ENCODE measurements around the gene RNF31. TPM values are rescaled to one million over a fixed set of nuclear protein-coding genes. Genes with fewer than 3 reads are reported as not detected.

RNF31 gene
- total RNA-seq, 4 donors from 2014 or later, result 33.5 to 112 (median 72.9) TPM

GRCh38 chr14:24177041-24177825 lies 29.9 kb downstream of the RNF31 start:
- no peak overlapping the region for H3K4me3 ChIP-seq
- 85 to 86% methylated on average over 12 of the region's 12 CpGs for WGBS, 2 donors
- H3K27ac ChIP-seq, result peak overlapping the region in 2 of 4 donors; percentile 72 to 92
- TF ChIP-seq CTCF (IDR thresholded peaks at IDR 0.05) (no peak), POLR2A (IDR thresholded peaks at IDR 0.05) (no peak), EP300 (IDR thresholded peaks at IDR 0.05) (no peak)
- peaks cover 0 to 18% (median 6%) of the 10 kb centered on the region in 4 donors for H3K4me1 ChIP-seq
- no peaks in the 10 kb centered on the region for H3K27me3 ChIP-seq
- H3K36me3 ChIP-seq, result peaks cover 0 to 92% (median 0%) of the 10 kb centered on the region in 3 donors
- DNase-seq (ENCODE audit: low spot score in 2 of 2), result no peak
- no peaks in the 10 kb centered on the region for H3K9me3 ChIP-seq

- Histone ChIP-seq H3K4me3 (no peak overlapping the region), H3K4me1 (peaks cover 0 to 16% (median 4%) of the 10 kb centered on the region in 4 donors), H3K36me3 (peaks cover 0 to 99% (median 0%) of the 10 kb centered on the region in 3 donors), H3K27me3 (no peaks in the 10 kb centered on the region), H3K9me3 (no peaks in the 10 kb centered on the region), H3K27ac (peak overlapping the region in 2 of 4 donors; percentile 89 to 92)
- TF ChIP-seq CTCF (IDR thresholded peaks at IDR 0.05), result no peak
- TF ChIP-seq EP300 (IDR thresholded peaks at IDR 0.05), result no peak
- TF ChIP-seq POLR2A (IDR thresholded peaks at IDR 0.05), result no peak
- 92% methylated on average over 14 of the region's 14 CpGs for WGBS, 2 donors
- DNase-seq (ENCODE audit: low spot score in 2 of 2), result no peak
Observed at GRCh38 chr14:24177891-24178290, 30.6 kb downstream of the RNF31 start.

- H3K4me1 ChIP-seq, result peaks cover 0 to 16% (median 4%) of the 10 kb centered on the region in 4 donors
- H3K9me3 ChIP-seq, result no peaks in the 10 kb centered on the region
- H3K27ac ChIP-seq, result peak overlapping the region in 3 of 4 donors; percentile 67 to 92 (median 89)
- no peak overlapping the region for H3K4me3 ChIP-seq
- 86 to 90% methylated on average over 11 to 12 of the region's 12 CpGs for WGBS, 2 donors
- DNase-seq (ENCODE audit: low spot score in 2 of 2), result no peak
- peaks cover 0 to 100% (median 0%) of the 10 kb centered on the region in 3 donors for H3K36me3 ChIP-seq
- TF ChIP-seq CTCF (IDR thresholded peaks at IDR 0.05), result no peak
- TF ChIP-seq POLR2A (IDR thresholded peaks at IDR 0.05), result no peak
- no peak for TF ChIP-seq EP300 (IDR thresholded peaks at IDR 0.05)
- no peaks in the 10 kb centered on the region for H3K27me3 ChIP-seq
Observed at GRCh38 chr14:24178399-24179178, 31.3 kb downstream of the RNF31 start.

- Histone ChIP-seq H3K9me3 (no peaks in the 10 kb centered on the region), H3K27me3 (no peaks in the 10 kb centered on the region), H3K27ac (peak overlapping the region; percentile 67 to 92 (median 82)), H3K36me3 (peaks cover 0 to 100% (median 2%) of the 10 kb centered on the region in 3 donors), H3K4me3 (no peak overlapping the region), H3K4me1 (peaks cover 0 to 16% (median 4%) of the 10 kb centered on the region in 4 donors)
- 79 to 84% methylated on average over 7 to 14 of the region's 14 CpGs for WGBS, 2 donors
- no peak for DNase-seq (ENCODE audit: low spot score in 2 of 2)
- TF ChIP-seq POLR2A (IDR thresholded peaks at IDR 0.05) (no peak), CTCF (IDR thresholded peaks at IDR 0.05) (no peak), EP300 (IDR thresholded peaks at IDR 0.05) (no peak)
Observed at GRCh38 chr14:24179294-24179960, 32.1 kb downstream of the RNF31 start.
